ENCODE results near the gene FAM163A.

DNA sequence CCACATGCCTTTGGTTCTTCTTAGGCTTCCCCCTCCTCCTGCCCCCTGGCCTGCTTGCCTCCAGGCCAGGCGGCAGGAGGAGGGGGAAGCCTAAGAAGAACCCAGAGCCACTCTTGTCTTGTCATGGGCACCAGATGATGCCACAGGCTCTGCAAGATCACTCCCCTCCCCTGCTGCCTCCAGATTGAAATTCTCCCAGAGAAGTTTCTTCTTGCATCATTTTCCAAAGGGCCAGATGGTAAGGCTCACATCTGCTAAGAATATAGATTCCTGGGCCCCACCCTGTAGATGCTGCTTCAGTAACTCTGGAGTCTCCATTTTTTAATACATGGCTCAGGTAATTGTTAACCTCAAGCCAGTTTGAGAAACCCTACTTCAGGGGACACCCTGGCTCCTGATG is 60.8 kb downstream of the FAM163A start:
- TF ChIP-seq TARDBP (IDR thresholded peaks at IDR 0.05) = no peak
- TF ChIP-seq LEF1 (IDR thresholded peaks at IDR 0.05; ENCODE audit: borderline replicate concordance) = no peak
- no peak for TF ChIP-seq BHLHE40 (IDR thresholded peaks at IDR 0.05; ENCODE audit: borderline replicate concordance)
- TF ChIP-seq ZNF384 (IDR thresholded peaks at IDR 0.05) = no peak
- no peak for TF ChIP-seq SP1 (IDR thresholded peaks at IDR 0.05)
- TF ChIP-seq FOXA1 (IDR thresholded peaks at IDR 0.05) = no peak
